AG04449 (cell line): Measurements from ENCODE around the gene MAP2.

Experiments
- CTCF ChIA-PET: fragments of 350-600 bp; formaldehyde crosslinking; extraction: SDS; loops from one replicate; lab custom pipeline; 2021; ENCODE audit warnings: antibody characterized with exemption; lab: Yijun Ruan, JAX
- POLR2A ChIA-PET: fragments of 400-600, 350-600 bp; formaldehyde crosslinking; extraction: SDS; loops from one replicate; lab custom pipeline; 2020; ENCODE audit warnings: antibody characterized with exemption, inconsistent platforms; lab: Yijun Ruan, JAX
- DNase-seq: peaks from one replicate; pipeline ENCODE4 v3.0.0-alpha.2; 2010; ENCODE audit warnings: low read depth, low spot score
- H3K4me3 ChIP-seq: 2 replicates; pipeline ENCODE4 v1.5.1; 2011; ENCODE audit warnings: low read depth, mild to moderate bottlenecking, control low read depth, low read length
- TF ChIP-seq, protein P1 (sequence below): IDR thresholded peaks from one replicate; pipeline ENCODE4 v1.5.1; 2011; ENCODE audit warnings: mild to moderate bottlenecking, moderate library complexity, low read length, control low read depth, inconsistent platforms; ENCODE audit not compliant: insufficient read depth; ENCODE audit errors: missing control alignments

MAP2 gene

DNA sequence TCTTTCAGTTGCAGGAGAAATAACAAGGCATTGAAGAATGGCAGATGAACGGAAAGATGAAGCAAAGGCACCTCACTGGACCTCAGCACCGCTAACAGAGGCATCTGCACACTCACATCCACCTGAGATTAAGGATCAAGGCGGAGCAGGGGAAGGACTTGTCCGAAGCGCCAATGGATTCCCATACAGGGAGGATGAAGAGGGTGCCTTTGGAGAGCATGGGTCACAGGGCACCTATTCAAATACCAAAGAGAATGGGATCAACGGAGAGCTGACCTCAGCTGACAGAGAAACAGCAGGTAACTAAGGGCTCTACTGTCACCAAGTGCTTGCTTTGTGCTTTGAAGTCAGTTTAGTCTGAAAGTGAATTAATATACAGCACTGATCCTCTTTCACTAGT, 229.3 kb downstream of the MAP2 start:
- H3K4me3 ChIP-seq = no peak overlapping the region
- TF ChIP-seq, protein P1, sequence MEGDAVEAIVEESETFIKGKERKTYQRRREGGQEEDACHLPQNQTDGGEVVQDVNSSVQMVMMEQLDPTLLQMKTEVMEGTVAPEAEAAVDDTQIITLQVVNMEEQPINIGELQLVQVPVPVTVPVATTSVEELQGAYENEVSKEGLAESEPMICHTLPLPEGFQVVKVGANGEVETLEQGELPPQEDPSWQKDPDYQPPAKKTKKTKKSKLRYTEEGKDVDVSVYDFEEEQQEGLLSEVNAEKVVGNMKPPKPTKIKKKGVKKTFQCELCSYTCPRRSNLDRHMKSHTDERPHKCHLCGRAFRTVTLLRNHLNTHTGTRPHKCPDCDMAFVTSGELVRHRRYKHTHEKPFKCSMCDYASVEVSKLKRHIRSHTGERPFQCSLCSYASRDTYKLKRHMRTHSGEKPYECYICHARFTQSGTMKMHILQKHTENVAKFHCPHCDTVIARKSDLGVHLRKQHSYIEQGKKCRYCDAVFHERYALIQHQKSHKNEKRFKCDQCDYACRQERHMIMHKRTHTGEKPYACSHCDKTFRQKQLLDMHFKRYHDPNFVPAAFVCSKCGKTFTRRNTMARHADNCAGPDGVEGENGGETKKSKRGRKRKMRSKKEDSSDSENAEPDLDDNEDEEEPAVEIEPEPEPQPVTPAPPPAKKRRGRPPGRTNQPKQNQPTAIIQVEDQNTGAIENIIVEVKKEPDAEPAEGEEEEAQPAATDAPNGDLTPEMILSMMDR = no peak
- no peak for DNase-seq
- CTCF ChIA-PET = no interaction called here
- POLR2A ChIA-PET = no interaction called here

- CTCF ChIA-PET = no interaction called here
Observed at GRCh38 chr2:209661286-209661894, 237.5 kb downstream of the MAP2 start.

GRCh38 chr2:209662021-209662420, 238.2 kb downstream of the MAP2 start:
- CTCF ChIA-PET = no interaction called here
- TF ChIP-seq, protein P1 = no peak
- POLR2A ChIA-PET = no interaction called here
- H3K4me3 ChIP-seq = no peak overlapping the region
- no peak for DNase-seq

More at GRCh38 chr2:209661286-209661894, 237.5 kb downstream of the MAP2 start:
- TF ChIP-seq, protein P1 = no peak
- no peak for DNase-seq
- H3K4me3 ChIP-seq = no peak overlapping the region
- POLR2A ChIA-PET = no interaction called here

- no peak for DNase-seq
- H3K4me3 ChIP-seq = no peak overlapping the region
- TF ChIP-seq, protein P1 = no peak
- ChIA-PET POLR2A (no interaction called here), CTCF (no interaction called here)
Observed at GRCh38 chr2:209663139-209663538, 239.3 kb downstream of the MAP2 start.

- ChIA-PET POLR2A (no interaction called here), CTCF (no interaction called here)
- no peak overlapping the region for H3K4me3 ChIP-seq
- TF ChIP-seq, protein P1 = no peak
- no peak for DNase-seq
Observed at GRCh38 chr2:209663656-209664055, 239.8 kb downstream of the MAP2 start.

GRCh38 chr2:209666296-209666695, 242.4 kb downstream of the MAP2 start:
- TF ChIP-seq, protein P1 = no peak
- no peak for DNase-seq
- H3K4me3 ChIP-seq = no peak overlapping the region
- ChIA-PET POLR2A (no interaction called here), CTCF (no interaction called here)
